GM23248 (cell line): ENCODE data around the gene GRIK3.

ENCODE experiments used
- EZH2 ChIP-seq: fragments of 200-600 bp; sonication (generic); IDR thresholded peaks from 2 replicates; pipeline ENCODE4 v1.6.1; 2018; ENCODE audit warnings: antibody characterized with exemption, mild to moderate bottlenecking; ENCODE audit not compliant: insufficient read depth, poor library complexity, severe bottlenecking
- EZH2phosphoT487 ChIP-seq: fragments of 200-600 bp; sonication (generic); IDR thresholded peaks from 2 replicates; pipeline ENCODE4 v1.6.1; 2018; ENCODE audit warnings: antibody characterized with exemption, moderate library complexity, mild to moderate bottlenecking, low read depth; ENCODE audit not compliant: insufficient read depth

DNA sequence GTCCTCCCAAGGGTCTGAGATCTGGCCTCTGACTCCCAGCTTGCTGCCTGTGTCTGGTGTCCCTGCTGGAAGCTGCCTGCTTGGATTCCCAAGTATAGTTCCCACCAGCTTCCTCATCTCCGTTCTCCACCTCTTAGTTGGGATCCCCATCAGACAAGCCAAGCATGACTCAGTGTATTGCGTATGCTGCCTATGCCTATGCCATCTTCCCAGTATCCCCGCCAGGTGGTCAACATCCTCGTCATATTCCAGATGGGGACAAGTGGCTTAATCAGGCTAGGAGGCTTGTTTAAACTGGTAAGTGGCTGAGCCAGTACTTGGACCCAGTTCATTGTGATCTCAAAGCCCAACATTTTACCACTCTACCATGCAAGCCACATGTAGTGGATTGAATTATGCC, 204.4 kb downstream of the GRIK3 start:
- TF ChIP-seq EZH2phosphoT487 (no peak), EZH2 (no peak)
